HepG2 (cell line): ENCODE results near the gene NEK3. TPM values are rescaled to one million over a fixed set of nuclear protein-coding genes. Genes with fewer than 3 reads are reported as not detected.

ENCODE experiments used
- ATAC-seq: fragments of 200-7000 bp; cut with Tn5 transposase; 3 replicates; pipeline ENCODE4 v1.9.1; 2020; ENCODE audit warnings: mild to moderate bottlenecking, moderate library complexity
- BruUV-seq: library from RNA; stranded (reverse); fragments of 400-500 nt; replicated peaks from 2 replicates; lab custom pipeline; 2021; lab: Mats Ljungman, UMichigan
- CTCF ChIA-PET: fragments of 300-600 bp; formaldehyde crosslinking; extraction: SDS; loops from one replicate; lab custom pipeline; 2021; ENCODE audit warnings: low total read pairs, inconsistent platforms, low intra/inter-chr PET ratio; lab: Yijun Ruan, JAX
- POLR2A ChIA-PET: fragments of 350-600 bp; sonication (Branson Sonifier 250); formaldehyde crosslinking; loops from one replicate; lab custom pipeline; 2020; ENCODE audit warnings: antibody characterized with exemption, inconsistent platforms; lab: Yijun Ruan, JAX
- DNase-seq: peaks from one replicate; pipeline ENCODE4 v3.0.0-alpha.2; 2015; ENCODE audit warnings: low spot score
- FAIRE-seq: peaks from 3 replicates; lab custom pipeline; 2011; peaks lifted over from hg19 to GRCh38; lab: Jason Lieb, UNC
- H2AFZ ChIP-seq: one replicate; pipeline ENCODE4 v1.6.1; 2011; ENCODE audit warnings: low read length, inconsistent platforms
- H3K27ac ChIP-seq: fragments of 300-600 bp; 3 replicates; pipeline ENCODE4 v1.8.0; 2011; ENCODE audit warnings: mixed run types, mild to moderate bottlenecking, mixed read lengths, low read length, inconsistent platforms; ENCODE audit not compliant: insufficient read depth; ENCODE audit errors: extremely low read length
- H3K27me3 ChIP-seq, 2 experiments: fragments of 200-600 bp in 1 of 2; 2 replicates in 1 of 2; 3 replicates in 1 of 2; pipeline versions ENCODE4 v1.6.0 to v1.8.0; 2011; ENCODE audit warnings: low read length in 2 of 2, mild to moderate bottlenecking in 2 of 2, moderate library complexity in 2 of 2, inconsistent platforms in 1 of 2; ENCODE audit not compliant: insufficient read depth in 2 of 2, control insufficient read depth in 1 of 2
- H3K36me3 ChIP-seq, 2 experiments: fragments of 200-600 bp in 1 of 2; replicated peaks in 1 of 2; 2 replicates in 1 of 2; 3 replicates in 1 of 2; pipeline versions ENCODE4 v1.5.1 to v1.8.0; 2011; ENCODE audit warnings: low read length in 2 of 2, inconsistent platforms in 1 of 2; ENCODE audit not compliant: insufficient read depth in 2 of 2, control insufficient read depth in 1 of 2
- H3K4me1 ChIP-seq: 2 replicates; pipeline ENCODE4 v1.5.1; 2012; ENCODE audit warnings: low read length, inconsistent platforms; ENCODE audit not compliant: insufficient read depth
- H3K4me2 ChIP-seq: 2 replicates; pipeline ENCODE4 v1.6.0; 2011; ENCODE audit warnings: low read depth, low read length, inconsistent platforms
- H3K4me3 ChIP-seq, 3 experiments: fragments of 200-600 bp in 1 of 3; sonication (generic), shearing (Covaris generic) in 1 of 3; replicated peaks in 1 of 3; 2 replicates each; pipeline ENCODE4 v1.5.1; 2011 to 2016; ENCODE audit warnings: low read length in 3 of 3, inconsistent platforms in 2 of 3, low read depth in 2 of 3, mild to moderate bottlenecking in 2 of 3, control low read depth in 1 of 3, mixed read lengths in 1 of 3; ENCODE audit not compliant: insufficient read depth in 1 of 3
- H3K79me2 ChIP-seq: one replicate; pipeline ENCODE4 v1.6.1; 2011; ENCODE audit warnings: low read length, inconsistent platforms; ENCODE audit not compliant: insufficient read depth
- H3K9ac ChIP-seq: 2 replicates; pipeline ENCODE4 v1.6.0; 2011; ENCODE audit warnings: mild to moderate bottlenecking, low read depth, low read length, inconsistent platforms; ENCODE audit not compliant: insufficient read depth
- H3K9me3 ChIP-seq: 2 replicates; pipeline ENCODE4 v1.5.1; 2012; ENCODE audit warnings: mild to moderate bottlenecking, low read length
- H4K20me1 ChIP-seq: 2 replicates; pipeline ENCODE4 v1.6.0; 2011; ENCODE audit warnings: inconsistent platforms, mild to moderate bottlenecking, low read length, moderate library complexity; ENCODE audit not compliant: insufficient read depth
- DNMT1 ChIP-seq: sonication (generic); formaldehyde crosslinking; IDR thresholded peaks from 2 replicates; pipeline ENCODE4 v1.5.1; 2020; ENCODE audit warnings: mild to moderate bottlenecking, missing genetic modification reagents
- FOXA3 ChIP-seq: IDR thresholded peaks from 2 replicates; pipeline ENCODE4 v1.6.1; 2016; ENCODE audit warnings: missing genetic modification reagents, missing compliant biosample characterization
- HDAC6 ChIP-seq: fragments of 200-600 bp; sonication (generic); IDR thresholded peaks from 2 replicates; pipeline ENCODE4 v1.7.0; 2017; ENCODE audit warnings: mild to moderate bottlenecking, antibody characterized with exemption, low read length, low read depth
- MBD4 ChIP-seq: IDR thresholded peaks from 2 replicates; pipeline ENCODE4 v1.6.1; 2012; ENCODE audit warnings: low read length, inconsistent platforms, borderline replicate concordance
- PAX8 ChIP-seq: sonication (generic); formaldehyde crosslinking; IDR thresholded peaks from 2 replicates; pipeline ENCODE4 v1.8.0; 2022; ENCODE audit warnings: mild to moderate bottlenecking, missing genetic modification reagents, borderline replicate concordance
- PHF8 ChIP-seq: sonication (generic); formaldehyde crosslinking; IDR thresholded peaks from 2 replicates; pipeline ENCODE4 v1.5.0; 2020; ENCODE audit warnings: missing genetic modification reagents
- RBFOX2 ChIP-seq: fragments of 200-400 bp; formaldehyde crosslinking; IDR thresholded peaks from 2 replicates; pipeline ENCODE4 v1.6.1; 2017; ENCODE audit warnings: low read depth, mild to moderate bottlenecking, low read length
- RERE ChIP-seq: IDR thresholded peaks from 2 replicates; pipeline ENCODE4 v1.6.1; 2016; ENCODE audit warnings: low read depth, missing genetic modification reagents, missing compliant biosample characterization
- STAT6 ChIP-seq: sonication (generic); formaldehyde crosslinking; IDR thresholded peaks from 2 replicates; pipeline ENCODE4 v1.4.0; 2020; ENCODE audit warnings: missing genetic modification reagents, mild to moderate bottlenecking, borderline replicate concordance
- ZBTB25 ChIP-seq: IDR thresholded peaks from 2 replicates; pipeline ENCODE4 v1.6.1; 2018; ENCODE audit warnings: missing genetic modification reagents
- ZBTB4 ChIP-seq: sonication (generic); formaldehyde crosslinking; IDR thresholded peaks from 2 replicates; pipeline ENCODE4 v1.4.0; 2020; ENCODE audit warnings: missing genetic modification reagents, mild to moderate bottlenecking, borderline replicate concordance
- ZNF768 ChIP-seq: sonication (generic); formaldehyde crosslinking; IDR thresholded peaks from 2 replicates; pipeline ENCODE4 v1.4.0; 2020; ENCODE audit warnings: missing genetic modification reagents
- WGBS: methylation state at CpG from one replicate; pipeline ENCODE4 v1.1.6; 2017; ENCODE audit warnings: low lambda C conversion rate; 5-methylcytosine and 5-hydroxymethylcytosine counted together
- in situ Hi-C: cut with HindIII; loops from 2 replicates; pipeline ENCODE4 v1.10.0; 2017; ENCODE audit warnings: low pct_unique_long_range_greater_than_20kb; ENCODE audit not compliant: extremely low pct_ligation_motif_present
- intact Hi-C: fragments of 100-400 bp; cut with micrococcal nuclease; formaldehyde crosslinking; loops from one replicate; pipeline ENCODE4 v1.10.0; 2022; ENCODE audit not compliant: unreplicated experiment
- polyA plus RNA-seq, 8 experiments: library from polyadenylated mRNA; depleted of rRNA in 3 of 8; stranded (reverse) in 7 of 8; unstranded in 1 of 8; fragments of >200 nt; fragmentation: Illumina TruSeq in 4 of 8; extraction: Trizol in 4 of 8; gene quantifications; 2 replicates each; pipeline versions ENCODE4 v1.2.1 to v1.2.3, GENCODE V29; 2011 to 2016; ENCODE audit warnings: low read depth in 4 of 8, missing spikeins in 1 of 8, mixed read lengths in 1 of 8; ENCODE audit not compliant: insufficient read depth in 1 of 8
- total RNA-seq, 5 experiments: library from RNA; depleted of rRNA; stranded (reverse); fragments of >200 nt; fragmentation: Illumina TruSeq; extraction: Trizol; gene quantifications; 2 replicates each; pipeline ENCODE4 v1.2.3, GENCODE V29; 2016; ENCODE audit warnings: low read depth in 1 of 5

The NEK3 gene
- total and polyA plus RNA-seq, 2 of the 13 experiments (the other 11 are each of a cell fraction or from before 2014, with no cell fraction given), result 36.7 to 68.2 TPM

- H3K9me3 ChIP-seq, result no peaks in the 10 kb centered on the region
- no peak for FAIRE-seq
- no peaks in the 10 kb centered on the region for H3K27me3 ChIP-seq
- peaks cover 37% of the 10 kb centered on the region for H3K79me2 ChIP-seq
- H3K4me1 ChIP-seq, result peaks cover 29% of the 10 kb centered on the region
- intact Hi-C loops, result no loop called here
- ChIA-PET CTCF (no interaction called here), POLR2A (interaction anchor here (2.3 kb wide), 1 partner anchor 67 kb away, joined by 6 read pairs; the partner anchor contains the start of gene NEK5)
- no peaks in the 10 kb centered on the region for H4K20me1 ChIP-seq
- 93% methylated on average over 24 of the region's 34 CpGs for WGBS
- H3K4me2 ChIP-seq, result no peak overlapping the region
- no peaks in the 10 kb centered on the region for H3K36me3 ChIP-seq
- DNase-seq, result no peak
- ATAC-seq, result no peak
- BruUV-seq, result no TSS peak
- in situ Hi-C loops, result no loop called here
- H3K27ac ChIP-seq, result no peak overlapping the region
- no peak overlapping the region for H2AFZ ChIP-seq
- H3K4me3 ChIP-seq, result no peak overlapping the region
- no peak overlapping the region for H3K9ac ChIP-seq
- TF ChIP-seq MBD4 (no peak), STAT6 (CRISPR knock-in tag) (no peak), PAX8 (CRISPR knock-in tag) (no peak), PHF8 (CRISPR knock-in tag) (no peak), DNMT1 (CRISPR knock-in tag) (no peak), FOXA3 (CRISPR knock-in tag) (no peak), ZNF768 (CRISPR knock-in tag) (peak; percentile 33; the same call in 1 of the 2 replicates), RERE (CRISPR knock-in tag) (no peak), ZBTB4 (CRISPR knock-in tag) (peak; percentile 29; the same call in 1 of the 2 replicates), HDAC6 (no peak), ZBTB25 (CRISPR knock-in tag) (no peak), RBFOX2 (0 out of 2 replicates have a peak, but pooled peaks have one; percentile 24)
Observed at GRCh38 chr13:52195401-52195837, 36.0 kb upstream of the NEK3 start.
